Thyroid gland (tissue), 4 donors: ENCODE data around the gene IL12B. TPM values are rescaled to one million over a fixed set of nuclear protein-coding genes. Genes with fewer than 3 reads are reported as not detected.
"Not testable (repeated sequence)": the region's sequence is repeated elsewhere in the genome, so short reads cannot be mapped to it uniquely, and the experiment has no call there.

Experiments
- DNase-seq, 2 donors: peaks; one replicate each; pipeline ENCODE4 v3.0.0-alpha.2; 2019
- H3K27ac ChIP-seq, 3 donors: fragments of 200-600 bp; sonication (generic); 1 replicate in 2 of 3; 2 replicates in 1 of 3; pipeline ENCODE4 v1.5.1; 2016 to 2019; ENCODE audit warnings: mild to moderate bottlenecking in 1 of 3, moderate library complexity in 1 of 3
- H3K27me3 ChIP-seq: fragments of 200-600 bp; sonication (generic); one replicate; pipeline ENCODE4 v1.5.1; 2019
- H3K36me3 ChIP-seq, 2 donors: fragments of 200-600 bp; sonication (generic); one replicate each; pipeline ENCODE4 v1.5.1; 2016 to 2019
- H3K4me1 ChIP-seq, 2 donors: fragments of 200-600 bp; sonication (generic); one replicate each; pipeline ENCODE4 v1.5.1; 2017 to 2019
- H3K4me3 ChIP-seq, 3 donors: fragments of 200-600 bp; sonication (generic); replicated peaks in 1 of 3; 1 replicate in 2 of 3; 2 replicates in 1 of 3; pipeline ENCODE4 v1.5.1; 2016; ENCODE audit warnings: mild to moderate bottlenecking in 1 of 3
- H3K9me3 ChIP-seq: fragments of 200-600 bp; sonication (generic); one replicate; pipeline ENCODE4 v1.5.1; 2017
- POLR2A ChIP-seq, 2 donors: fragments of 450-650 bp; IDR thresholded peaks; one replicate each; pipeline ENCODE4 v1.6.1; 2017; ENCODE audit warnings: antibody characterized with exemption in 2 of 2, mild to moderate bottlenecking in 2 of 2, moderate library complexity in 1 of 2
- WGBS, 2 donors: methylation state at CpG; one replicate each; pipeline ENCODE4 v1.1.5; 2017; 5-methylcytosine and 5-hydroxymethylcytosine counted together
- intact Hi-C: fragments of 100-400 bp; cut with DNase I; formaldehyde crosslinking; loops from one replicate; pipeline ENCODE4 v1.15.1; 2023
- total RNA-seq, 4 donors: library from RNA; depleted of rRNA; stranded (reverse); fragments of >200 nt; gene quantifications; one replicate each; pipeline ENCODE4 v1.2.3, GENCODE V29; 2016
- TF ChIP-seq, protein P1 (sequence below), 6 experiments: fragments of 200-600 bp in 3 of 6; fragments of 450-650 bp in 3 of 6; sonication (generic) in 3 of 6; IDR thresholded peaks; one replicate each; pipeline ENCODE4 v1.5.1; 2016 to 2019; ENCODE audit warnings: antibody characterized with exemption in 6 of 6, mild to moderate bottlenecking in 2 of 6, inconsistent platforms in 1 of 6, moderate library complexity in 1 of 6

Gene IL12B
- not detected for total RNA-seq

DNA sequence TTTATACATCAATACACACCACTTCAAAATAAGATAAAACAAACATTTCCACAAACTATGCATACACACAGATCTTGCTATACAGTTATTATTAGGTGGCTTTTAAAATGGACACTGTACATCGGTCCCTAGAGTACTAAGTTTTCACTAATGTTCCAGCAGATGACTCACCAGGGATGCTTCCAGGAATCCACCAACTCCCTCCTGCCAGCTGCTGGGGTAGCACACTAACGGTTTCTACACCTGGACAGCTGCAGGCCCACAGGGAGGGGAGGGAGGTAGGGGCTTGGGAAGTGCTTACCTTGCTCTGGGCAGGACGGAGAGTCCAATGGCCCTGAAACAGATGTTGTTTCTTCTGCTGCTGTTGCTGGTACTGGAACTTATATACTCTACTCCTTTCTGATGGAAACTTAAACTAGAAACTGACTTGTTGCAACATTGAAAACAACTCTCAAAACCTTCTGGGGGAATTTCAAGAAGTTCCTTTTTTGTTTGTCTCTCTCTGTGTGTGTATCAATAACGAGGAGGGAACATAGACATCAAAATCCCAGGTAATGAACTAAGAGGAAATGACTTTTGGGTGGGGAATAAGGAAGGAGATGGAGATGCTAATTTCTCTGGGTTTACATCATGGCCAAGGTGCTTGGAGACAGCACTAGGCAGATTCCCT lies at the start of gene IL12B:
IL12B (minus strand) TSS at position 357 of the 670 bp plus-strand sequence. CDS start 3,705 bp downstream, outside the sequence.
- peak within 1 kb of the TSS in 1 of 3 donors; percentile 21 for H3K4me3 ChIP-seq
- no peak within 1 kb of the TSS for H3K27ac ChIP-seq

DNA sequence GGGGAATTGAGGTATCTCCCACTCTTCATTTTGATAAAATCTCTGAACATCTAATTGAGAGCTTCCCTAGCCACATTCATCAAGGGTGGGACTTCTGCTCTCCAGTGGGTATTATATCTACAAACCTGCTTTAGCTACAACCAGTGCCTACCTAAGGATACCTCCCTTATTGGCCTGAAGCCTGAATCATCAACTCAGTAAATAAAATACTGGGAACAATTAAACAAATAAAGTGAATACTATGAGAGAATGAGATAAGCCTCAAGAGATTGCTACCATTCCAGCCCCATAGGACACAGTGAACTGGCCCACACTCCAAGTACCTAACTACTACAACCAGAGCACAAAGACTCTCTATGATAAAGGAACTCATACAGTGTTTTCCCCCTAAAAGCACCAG lies 47.4 kb upstream of the IL12B start:
- no peak for DNase-seq
- no peaks in the 10 kb centered on the region for H3K4me1 ChIP-seq
- H3K27me3 ChIP-seq, result no peaks in the 10 kb centered on the region
- TF ChIP-seq, protein P1, sequence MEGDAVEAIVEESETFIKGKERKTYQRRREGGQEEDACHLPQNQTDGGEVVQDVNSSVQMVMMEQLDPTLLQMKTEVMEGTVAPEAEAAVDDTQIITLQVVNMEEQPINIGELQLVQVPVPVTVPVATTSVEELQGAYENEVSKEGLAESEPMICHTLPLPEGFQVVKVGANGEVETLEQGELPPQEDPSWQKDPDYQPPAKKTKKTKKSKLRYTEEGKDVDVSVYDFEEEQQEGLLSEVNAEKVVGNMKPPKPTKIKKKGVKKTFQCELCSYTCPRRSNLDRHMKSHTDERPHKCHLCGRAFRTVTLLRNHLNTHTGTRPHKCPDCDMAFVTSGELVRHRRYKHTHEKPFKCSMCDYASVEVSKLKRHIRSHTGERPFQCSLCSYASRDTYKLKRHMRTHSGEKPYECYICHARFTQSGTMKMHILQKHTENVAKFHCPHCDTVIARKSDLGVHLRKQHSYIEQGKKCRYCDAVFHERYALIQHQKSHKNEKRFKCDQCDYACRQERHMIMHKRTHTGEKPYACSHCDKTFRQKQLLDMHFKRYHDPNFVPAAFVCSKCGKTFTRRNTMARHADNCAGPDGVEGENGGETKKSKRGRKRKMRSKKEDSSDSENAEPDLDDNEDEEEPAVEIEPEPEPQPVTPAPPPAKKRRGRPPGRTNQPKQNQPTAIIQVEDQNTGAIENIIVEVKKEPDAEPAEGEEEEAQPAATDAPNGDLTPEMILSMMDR (IDR thresholded peaks at IDR 0.05), result no peak
- no peak for TF ChIP-seq POLR2A (IDR thresholded peaks at IDR 0.05)
- H3K27ac ChIP-seq, result no peak overlapping the region
- H3K9me3 ChIP-seq, result no peaks in the 10 kb centered on the region
- no peaks in the 10 kb centered on the region for H3K36me3 ChIP-seq
- H3K4me3 ChIP-seq, result no peak overlapping the region
- intact Hi-C loops, result no loop called here

More for the DNA sequence above, at the start of gene IL12B:
- Histone ChIP-seq H3K4me1 (peaks cover 0 to 9% of the 10 kb centered on the region in 2 donors), H3K9me3 (no peaks in the 10 kb centered on the region), H3K36me3 (no peaks in the 10 kb centered on the region), H3K27me3 (peaks cover 3% of the 10 kb centered on the region)
- no peak for DNase-seq
- 64 to 66% methylated on average over 4 of the region's 4 CpGs for WGBS, 2 donors
- intact Hi-C loops, result no loop called here
- TF ChIP-seq, protein P1 (IDR thresholded peaks at IDR 0.05), result no peak
- TF ChIP-seq POLR2A (IDR thresholded peaks at IDR 0.05), result no peak

DNA sequence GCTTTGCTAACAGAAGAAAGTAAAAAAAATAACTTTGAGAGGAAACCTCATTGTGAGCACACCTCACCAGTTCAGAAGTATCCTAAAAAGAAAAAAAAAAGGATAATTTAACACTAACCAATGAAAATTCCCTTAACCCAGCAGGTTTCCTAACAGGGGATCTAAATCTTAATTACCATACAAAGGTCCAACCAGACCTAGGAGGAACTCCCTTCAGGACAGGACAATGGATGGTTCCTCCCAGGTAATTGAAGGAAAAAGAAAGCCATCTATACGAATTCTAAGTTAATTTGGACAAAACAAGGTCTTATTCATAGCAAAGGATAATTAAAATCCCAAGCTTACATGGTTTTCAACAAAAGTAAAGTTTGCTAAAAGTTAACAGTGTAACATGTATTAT lies 37.6 kb upstream of the IL12B start:
- H3K4me3 ChIP-seq, H3K27ac ChIP-seq, intact Hi-C loops, H3K4me1 ChIP-seq, DNase-seq, H3K36me3 ChIP-seq, H3K9me3 ChIP-seq, H3K27me3 ChIP-seq: not testable (repeated sequence)
- 55 to 64% methylated on average over 1 of the region's 1 CpG for WGBS, 2 donors

DNA sequence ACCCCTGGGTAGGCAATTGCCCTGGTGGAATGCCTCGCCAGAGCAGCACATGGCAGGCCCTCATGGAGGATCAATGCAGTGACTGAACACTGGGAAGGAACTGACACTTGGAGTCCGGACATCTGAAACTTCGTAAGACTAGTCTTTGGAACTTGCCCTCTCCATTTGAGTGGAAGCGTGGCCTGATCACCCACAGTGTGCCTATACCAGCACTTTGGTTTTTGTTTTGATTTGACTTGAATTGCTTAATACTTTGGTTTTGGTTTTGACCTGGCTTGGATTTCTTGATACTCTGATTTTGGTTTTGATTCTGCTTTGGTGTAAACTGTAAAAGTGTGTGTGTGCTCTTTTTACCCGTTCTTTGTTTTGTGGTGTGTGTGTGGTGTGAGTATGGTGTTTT lies 36.5 kb upstream of the IL12B start:
- H3K9me3 ChIP-seq, H3K27me3 ChIP-seq, H3K4me1 ChIP-seq, H3K27ac ChIP-seq, H3K4me3 ChIP-seq, H3K36me3 ChIP-seq, DNase-seq, intact Hi-C loops: not testable (repeated sequence)
- 90 to 96% methylated on average over 5 of the region's 5 CpGs for WGBS, 2 donors

DNA sequence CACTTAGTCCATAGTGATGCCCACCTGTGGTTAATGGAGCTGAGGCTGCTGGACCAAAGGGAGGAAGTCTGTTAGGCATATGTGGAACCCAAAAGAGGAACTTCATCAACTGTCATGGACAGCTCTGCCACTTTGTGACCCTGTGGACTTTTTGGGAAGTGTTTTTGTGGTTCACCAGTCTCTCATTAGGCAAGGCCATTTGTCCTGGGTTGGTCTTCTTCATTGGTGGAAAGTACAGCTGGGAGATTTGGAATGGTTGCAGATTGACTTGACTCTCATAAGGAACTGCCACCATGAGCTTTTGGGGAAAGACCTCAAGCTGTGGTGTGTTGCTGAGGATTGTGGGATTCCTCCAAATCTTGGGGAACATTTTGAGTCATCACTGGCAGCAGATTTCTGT lies 31.9 kb upstream of the IL12B start:
- H3K4me3 ChIP-seq, result no peak overlapping the region
- no peak for DNase-seq
- H3K27ac ChIP-seq, result no peak overlapping the region
- TF ChIP-seq, protein P1 (IDR thresholded peaks at IDR 0.05), result no peak
- no peak for TF ChIP-seq POLR2A (IDR thresholded peaks at IDR 0.05)
- H3K36me3 ChIP-seq, result no peaks in the 10 kb centered on the region
- no peaks in the 10 kb centered on the region for H3K27me3 ChIP-seq
- no peaks in the 10 kb centered on the region for H3K4me1 ChIP-seq
- no peaks in the 10 kb centered on the region for H3K9me3 ChIP-seq
- intact Hi-C loops, result no loop called here

DNA sequence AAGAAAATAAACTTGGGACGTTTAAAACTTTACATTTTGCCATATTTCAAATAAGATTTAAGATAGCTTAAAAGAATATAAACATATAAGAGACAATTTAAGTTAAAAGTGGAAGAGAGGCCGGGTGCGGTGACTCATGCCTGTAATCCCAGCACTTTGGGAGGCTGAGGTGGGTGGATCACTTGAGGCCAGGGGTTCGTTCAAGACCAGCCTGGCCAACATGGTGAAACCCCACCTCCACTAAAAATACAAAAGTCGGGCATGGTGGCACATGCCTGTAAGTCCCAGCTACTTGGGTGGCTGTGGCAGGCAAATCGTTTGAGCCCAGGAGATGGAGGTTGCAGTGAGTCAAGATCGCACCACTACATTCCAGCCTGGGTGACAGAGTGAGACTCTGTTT lies 29.6 kb upstream of the IL12B start:
- intact Hi-C loops, H3K27me3 ChIP-seq, H3K4me1 ChIP-seq, H3K27ac ChIP-seq, H3K9me3 ChIP-seq, H3K36me3 ChIP-seq, DNase-seq, H3K4me3 ChIP-seq: not testable (repeated sequence)
- 75 to 80% methylated on average over 7 of the region's 7 CpGs for WGBS, 2 donors

DNA sequence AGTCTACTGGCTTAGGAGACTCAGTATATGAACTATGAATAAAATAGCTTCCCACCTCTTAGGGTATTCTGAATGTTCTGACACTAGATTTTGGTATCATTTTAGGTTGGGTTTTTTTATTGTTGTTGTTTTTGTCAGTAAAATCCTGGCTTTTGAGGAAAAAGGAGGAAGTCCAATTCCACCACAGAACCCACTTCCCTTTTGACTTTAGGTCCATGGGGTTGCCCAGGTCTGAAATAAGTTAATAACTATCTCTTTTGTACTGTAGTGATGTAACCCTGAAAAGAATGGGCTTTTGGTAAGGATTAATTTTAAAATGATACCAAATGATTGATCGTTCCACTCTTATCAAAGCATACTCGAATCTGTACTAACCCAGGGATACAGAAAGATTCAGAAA lies 29.1 kb upstream of the IL12B start:
- H3K36me3 ChIP-seq, result no peaks in the 10 kb centered on the region
- no peaks in the 10 kb centered on the region for H3K27me3 ChIP-seq
- no peak overlapping the region for H3K4me3 ChIP-seq
- H3K9me3 ChIP-seq, result no peaks in the 10 kb centered on the region
- DNase-seq, result no peak
- no peak overlapping the region for H3K27ac ChIP-seq
- intact Hi-C loops, result no loop called here
- H3K4me1 ChIP-seq, result no peaks in the 10 kb centered on the region
- TF ChIP-seq, protein P1 (IDR thresholded peaks at IDR 0.05), result no peak
- TF ChIP-seq POLR2A (IDR thresholded peaks at IDR 0.05), result no peak
- 91 to 95% methylated on average over 2 of the region's 2 CpGs for WGBS, 2 donors
